HepG2 (cell line): ENCODE data around the gene SGMS1. TPM values are rescaled to one million over a fixed set of nuclear protein-coding genes. Genes with fewer than 3 reads are reported as not detected.

Source experiments
- ATAD3A ChIP-seq: sonication (generic); formaldehyde crosslinking; IDR thresholded peaks from 2 replicates; pipeline ENCODE4 v1.4.0; 2020; ENCODE audit warnings: missing genetic modification reagents
- HNRNPL ChIP-seq: fragments of 200-400 bp; formaldehyde crosslinking; IDR thresholded peaks from 2 replicates; pipeline ENCODE4 v1.6.1; 2017; ENCODE audit warnings: mild to moderate bottlenecking, low read depth, low read length
- IRF1 ChIP-seq: sonication (generic); formaldehyde crosslinking; IDR thresholded peaks from 2 replicates; pipeline ENCODE4 v1.4.0; 2020; ENCODE audit warnings: low read depth, mild to moderate bottlenecking, missing genetic modification reagents
- MNT ChIP-seq: fragments of 450-650 bp; IDR thresholded peaks from 2 replicates; pipeline ENCODE4 v1.6.1; 2016
- NFIB ChIP-seq: sonication (generic); formaldehyde crosslinking; IDR thresholded peaks from 2 replicates; pipeline ENCODE4 v1.9.0; 2021; ENCODE audit warnings: missing genetic modification reagents, mild to moderate bottlenecking, borderline replicate concordance
- SP140L ChIP-seq: sonication (generic); formaldehyde crosslinking; IDR thresholded peaks from 2 replicates; pipeline ENCODE4 v1.4.0; 2020; ENCODE audit warnings: missing genetic modification reagents, borderline replicate concordance
- ZNF142 ChIP-seq: sonication (generic); formaldehyde crosslinking; IDR thresholded peaks from 2 replicates; pipeline ENCODE4 v1.4.0; 2020; ENCODE audit warnings: missing genetic modification reagents
- ZNF256 ChIP-seq: sonication (generic); formaldehyde crosslinking; conservative IDR thresholded peaks from 2 replicates; pipeline ENCODE4 v1.4.0; 2020; ENCODE audit warnings: missing genetic modification reagents
- ZNF709 ChIP-seq: sonication (generic); formaldehyde crosslinking; IDR thresholded peaks from 2 replicates; pipeline ENCODE4 v1.5.0; 2020; ENCODE audit warnings: mild to moderate bottlenecking, missing genetic modification reagents
- ZNF879 ChIP-seq: sonication (generic); formaldehyde crosslinking; IDR thresholded peaks from 2 replicates; pipeline ENCODE4 v1.8.1; 2023; ENCODE audit warnings: missing genetic modification reagents
- polyA plus RNA-seq, 8 experiments: library from polyadenylated mRNA; depleted of rRNA in 3 of 8; stranded (reverse) in 7 of 8; unstranded in 1 of 8; fragments of >200 nt; fragmentation: Illumina TruSeq in 4 of 8; extraction: Trizol in 4 of 8; gene quantifications; 2 replicates each; pipeline versions ENCODE4 v1.2.1 to v1.2.3, GENCODE V29; 2011 to 2016; ENCODE audit warnings: low read depth in 4 of 8, missing spikeins in 1 of 8, mixed read lengths in 1 of 8; ENCODE audit not compliant: insufficient read depth in 1 of 8
- total RNA-seq, 5 experiments: library from RNA; depleted of rRNA; stranded (reverse); fragments of >200 nt; fragmentation: Illumina TruSeq; extraction: Trizol; gene quantifications; 2 replicates each; pipeline ENCODE4 v1.2.3, GENCODE V29; 2016; ENCODE audit warnings: low read depth in 1 of 5

SGMS1 gene
- total and polyA plus RNA-seq, 2 of the 13 experiments (the other 11 are each of a cell fraction or from before 2014, with no cell fraction given) = 6.5 to 15.1 TPM

- TF ChIP-seq IRF1 (CRISPR knock-in tag) = no peak
- no peak for TF ChIP-seq HNRNPL
- no peak for TF ChIP-seq ZNF142
- TF ChIP-seq ZNF709 (CRISPR knock-in tag) = no peak
- TF ChIP-seq ZNF879 = no peak
- TF ChIP-seq MNT = no peak
- TF ChIP-seq SP140L = no peak
- TF ChIP-seq ATAD3A (CRISPR knock-in tag) = no peak
- no peak for TF ChIP-seq ZNF256
- no peak for TF ChIP-seq NFIB (CRISPR knock-in tag)
- TF ChIP-seq, all 625 proteins: peak for 0
Measured at GRCh38 chr10:50351483-50352146, 272.1 kb downstream of the SGMS1 start (continued).
